ENCODE data around the gene ENPP1.

DNA sequence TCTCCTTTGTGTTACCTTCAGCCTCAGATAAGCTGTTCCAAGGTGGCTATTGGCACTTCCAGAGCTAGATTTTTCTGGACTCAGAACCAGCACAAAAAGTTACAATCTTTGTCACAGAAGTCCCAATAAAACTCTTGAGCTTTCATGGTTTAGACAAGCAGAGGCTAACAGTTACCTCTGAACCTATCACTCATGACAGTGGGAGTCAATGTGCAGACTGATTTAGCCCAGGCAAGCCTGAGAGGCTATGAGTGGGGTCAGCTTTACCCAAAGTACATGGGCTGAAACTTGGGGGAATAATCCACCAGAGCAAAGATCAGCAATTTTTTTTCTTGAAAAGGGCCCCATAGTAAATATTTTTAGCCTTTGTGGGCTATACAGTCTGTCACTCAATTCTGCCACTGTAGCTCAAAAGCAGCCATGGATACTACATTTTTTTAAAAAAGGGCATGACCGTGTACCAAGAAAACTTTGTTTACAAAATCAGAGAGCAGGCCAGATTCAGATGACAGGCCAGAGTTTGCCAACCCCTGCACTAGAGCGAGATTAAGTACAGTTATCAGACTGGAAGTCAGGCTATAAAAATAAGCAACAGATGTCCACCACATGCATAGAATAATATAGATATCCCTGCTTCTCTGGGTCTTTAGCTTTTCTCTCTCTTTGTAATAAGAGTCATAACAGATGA lies 123.4 kb downstream of the ENPP1 start:
- TF ChIP-seq, protein P1, sequence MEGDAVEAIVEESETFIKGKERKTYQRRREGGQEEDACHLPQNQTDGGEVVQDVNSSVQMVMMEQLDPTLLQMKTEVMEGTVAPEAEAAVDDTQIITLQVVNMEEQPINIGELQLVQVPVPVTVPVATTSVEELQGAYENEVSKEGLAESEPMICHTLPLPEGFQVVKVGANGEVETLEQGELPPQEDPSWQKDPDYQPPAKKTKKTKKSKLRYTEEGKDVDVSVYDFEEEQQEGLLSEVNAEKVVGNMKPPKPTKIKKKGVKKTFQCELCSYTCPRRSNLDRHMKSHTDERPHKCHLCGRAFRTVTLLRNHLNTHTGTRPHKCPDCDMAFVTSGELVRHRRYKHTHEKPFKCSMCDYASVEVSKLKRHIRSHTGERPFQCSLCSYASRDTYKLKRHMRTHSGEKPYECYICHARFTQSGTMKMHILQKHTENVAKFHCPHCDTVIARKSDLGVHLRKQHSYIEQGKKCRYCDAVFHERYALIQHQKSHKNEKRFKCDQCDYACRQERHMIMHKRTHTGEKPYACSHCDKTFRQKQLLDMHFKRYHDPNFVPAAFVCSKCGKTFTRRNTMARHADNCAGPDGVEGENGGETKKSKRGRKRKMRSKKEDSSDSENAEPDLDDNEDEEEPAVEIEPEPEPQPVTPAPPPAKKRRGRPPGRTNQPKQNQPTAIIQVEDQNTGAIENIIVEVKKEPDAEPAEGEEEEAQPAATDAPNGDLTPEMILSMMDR (IDR thresholded peaks at IDR 0.05; ENCODE audit: extremely low read depth in 1 of 2, insufficient read depth in 1 of 2, low read depth in 1 of 2, low read length in 2 of 2), result no peak
- no peak for TF ChIP-seq POLR2AphosphoS5 (IDR thresholded peaks at IDR 0.05; ENCODE audit: insufficient read depth, low read depth, low read length)
